Common myeloid progenitor, CD34-positive (primary cell): ENCODE measurements around the gene PLIN5.

Experiments used
- CTCF ChIA-PET: fragments of 350-600 bp; sonication (Branson Sonifier 250); formaldehyde crosslinking; loops from one replicate; lab custom pipeline; 2021; ENCODE audit warnings: antibody characterized with exemption; lab: Charles Lee
- POLR2A ChIA-PET: fragments of 350-600 bp; sonication (Branson Sonifier 250); formaldehyde crosslinking; loops from one replicate; lab custom pipeline; 2021; ENCODE audit warnings: antibody characterized with exemption; lab: Charles Lee
- DNase-seq, 3 donors: peaks; one replicate each; pipeline versions ENCODE4 v3.0.0 to v3.0.0-alpha.2; 2013
- H3K27ac ChIP-seq, 2 experiments: 1 replicate in 1 of 2; 2 replicates in 1 of 2; pipeline ENCODE4 v1.7.0; 2013; ENCODE audit warnings: inconsistent platforms in 2 of 2, low read length in 2 of 2, mild to moderate bottlenecking in 2 of 2, low read depth in 1 of 2, moderate library complexity in 1 of 2; ENCODE audit not compliant: severe bottlenecking in 2 of 2, insufficient read depth in 1 of 2, poor library complexity in 1 of 2
- H3K27me3 ChIP-seq, 5 experiments: replicated peaks in 2 of 5; 1 replicate in 3 of 5; 2 replicates in 2 of 5; pipeline versions ENCODE4 v1.6.1 to v1.7.0; 2013; ENCODE audit warnings: low read length in 4 of 5, mild to moderate bottlenecking in 2 of 5, moderate library complexity in 2 of 5, inconsistent platforms in 1 of 5; ENCODE audit not compliant: insufficient read depth in 5 of 5, control insufficient read depth in 4 of 5
- H3K36me3 ChIP-seq, 4 experiments: 1 replicate in 2 of 4; 2 replicates in 2 of 4; pipeline versions ENCODE4 v1.6.1 to v1.7.0; 2013; ENCODE audit warnings: low read length in 3 of 4, control low read depth in 1 of 4, mild to moderate bottlenecking in 1 of 4; ENCODE audit not compliant: control insufficient read depth in 4 of 4, insufficient read depth in 4 of 4
- H3K4me1 ChIP-seq, 4 experiments: 1 replicate in 3 of 4; 2 replicates in 1 of 4; pipeline versions ENCODE4 v1.6.1 to v1.7.1; 2013; ENCODE audit warnings: low read length in 3 of 4, mild to moderate bottlenecking in 3 of 4, control low read depth in 1 of 4, inconsistent platforms in 1 of 4, moderate library complexity in 1 of 4; ENCODE audit not compliant: control insufficient read depth in 4 of 4, insufficient read depth in 4 of 4; ENCODE audit errors: control extremely low read depth in 1 of 4
- H3K4me3 ChIP-seq, 7 experiments: 1 replicate in 4 of 7; 2 replicates in 3 of 7; pipeline versions ENCODE4 v1.5.1 to v1.7.0; 2013; ENCODE audit warnings: mild to moderate bottlenecking in 7 of 7, low read length in 6 of 7, moderate library complexity in 6 of 7, inconsistent platforms in 2 of 7, low read depth in 2 of 7, control low read depth in 1 of 7; ENCODE audit not compliant: insufficient read depth in 4 of 7, control insufficient read depth in 1 of 7; ENCODE audit errors: extremely low read depth in 1 of 7
- H3K9me3 ChIP-seq, 5 experiments: 1 replicate in 4 of 5; 2 replicates in 1 of 5; pipeline versions ENCODE4 v1.6.1 to v1.7.1; 2013; ENCODE audit warnings: low read length in 4 of 5, mild to moderate bottlenecking in 2 of 5, inconsistent platforms in 1 of 5, low read depth in 1 of 5, moderate library complexity in 1 of 5; ENCODE audit not compliant: control insufficient read depth in 4 of 5, insufficient read depth in 2 of 5; ENCODE audit errors: control extremely low read depth in 1 of 5
- WGBS: methylation state at CpG from one replicate; pipeline ENCODE4 v1.1.5; 2013; ENCODE audit not compliant: insufficient coverage; 5-methylcytosine and 5-hydroxymethylcytosine counted together

The PLIN5 gene

GRCh38 chr19:4580021-4580901 lies 45.2 kb upstream of the PLIN5 start:
- peaks cover 0 to 86% (median 21%) of the 10 kb centered on the region in 5 experiments for H3K27me3 ChIP-seq
- H3K27ac ChIP-seq, result no peak overlapping the region
- peaks cover 0 to 31% (median 29%) of the 10 kb centered on the region in 4 experiments for H3K4me1 ChIP-seq
- WGBS, result 8% methylated on average over 26 of the region's 50 CpGs
- H3K36me3 ChIP-seq, result no peaks in the 10 kb centered on the region
- POLR2A ChIA-PET, result no interaction called here
- CTCF ChIA-PET, result interaction anchor here (0.8 to 1.8 kb wide), 5 partner anchors 9 to 56 kb away, joined by 3 to 6 read pairs (median 5); no protein-coding TSS in a partner anchor
- no peak for DNase-seq
- no peak overlapping the region for H3K4me3 ChIP-seq
- H3K9me3 ChIP-seq, result no peaks in the 10 kb centered on the region

GRCh38 chr19:4579389-4579788 lies 44.4 kb upstream of the PLIN5 start:
- peaks cover 0 to 27% (median 24%) of the 10 kb centered on the region in 4 experiments for H3K4me1 ChIP-seq
- no peak overlapping the region for H3K27ac ChIP-seq
- H3K4me3 ChIP-seq, result no peak overlapping the region
- ChIA-PET POLR2A (no interaction called here), CTCF (interaction anchor here (0.8 to 1.8 kb wide), 5 partner anchors 8 to 57 kb away, joined by 3 to 5 read pairs (median 3); no protein-coding TSS in a partner anchor)
- no peak for DNase-seq
- WGBS, result 87% methylated on average over 7 of the region's 8 CpGs
- no peaks in the 10 kb centered on the region for H3K36me3 ChIP-seq
- peaks cover 0 to 86% (median 16%) of the 10 kb centered on the region in 5 experiments for H3K27me3 ChIP-seq
- no peaks in the 10 kb centered on the region for H3K9me3 ChIP-seq

GRCh38 chr19:4578552-4579248 lies 43.7 kb upstream of the PLIN5 start:
- 89% methylated on average over 10 of the region's 11 CpGs for WGBS
- peaks cover 0 to 87% (median 16%) of the 10 kb centered on the region in 5 experiments for H3K27me3 ChIP-seq

GRCh38 chr19:4577020-4577782 lies 42.2 kb upstream of the PLIN5 start:
- 94% methylated on average over 3 of the region's 5 CpGs for WGBS
- Histone ChIP-seq H3K9me3 (no peaks in the 10 kb centered on the region), H3K4me1 (peaks cover 0 to 13% (median 12%) of the 10 kb centered on the region in 4 experiments), H3K4me3 (no peak overlapping the region), H3K27ac (no peak overlapping the region), H3K27me3 (peaks cover 0 to 75% (median 12%) of the 10 kb centered on the region in 5 experiments), H3K36me3 (no peaks in the 10 kb centered on the region)
- CTCF ChIA-PET, result interaction anchor here (0.8 to 3.6 kb wide), 18 partner anchors 8 to 82 kb away, joined by 3 to 36 read pairs (median 6); partner anchors contain the start of gene PLIN5
- DNase-seq, result no peak
- POLR2A ChIA-PET, result interaction anchor here (0.6 kb wide), 1 partner anchor 96 kb away, joined by 6 read pairs; no protein-coding TSS in a partner anchor

More at GRCh38 chr19:4578552-4579248, 43.7 kb upstream of the PLIN5 start:
- CTCF ChIA-PET, result interaction anchor here (1.5 to 3.6 kb wide), 5 partner anchors 8 to 56 kb away, joined by 3 to 22 read pairs (median 5); no protein-coding TSS in a partner anchor
- Histone ChIP-seq H3K27ac (no peak overlapping the region), H3K36me3 (no peaks in the 10 kb centered on the region), H3K4me3 (no peak overlapping the region), H3K4me1 (peaks cover 0 to 20% (median 18%) of the 10 kb centered on the region in 4 experiments), H3K9me3 (no peaks in the 10 kb centered on the region)
- DNase-seq, result no peak
- POLR2A ChIA-PET, result no interaction called here

GRCh38 chr19:4576016-4576933 lies 41.3 kb upstream of the PLIN5 start:
- ChIA-PET CTCF (interaction anchor here (1.1 to 3.6 kb wide), 18 partner anchors 9 to 83 kb away, joined by 3 to 36 read pairs (median 6); partner anchors contain the start of gene PLIN5), POLR2A (interaction anchor here (1.1 kb wide), 1 partner anchor 60 kb away, joined by 6 read pairs; no protein-coding TSS in a partner anchor)
- peak; percentile 54 to 70 (median 62) for DNase-seq
- no peak overlapping the region for H3K4me3 ChIP-seq
- H3K9me3 ChIP-seq, result no peaks in the 10 kb centered on the region
- WGBS, result 54% methylated on average over 17 of the region's 17 CpGs
- H3K36me3 ChIP-seq, result no peaks in the 10 kb centered on the region
- H3K27ac ChIP-seq, result no peak overlapping the region
- peaks cover 0 to 13% (median 9%) of the 10 kb centered on the region in 4 experiments for H3K4me1 ChIP-seq
- peaks cover 0 to 69% (median 8%) of the 10 kb centered on the region in 5 experiments for H3K27me3 ChIP-seq
